Measurements from ENCODE around the gene HEPN1.
"Not testable (repeated sequence)": the region's sequence is repeated elsewhere in the genome, so short reads cannot be mapped to it uniquely, and the experiment has no call there.

Gene HEPN1

DNA sequence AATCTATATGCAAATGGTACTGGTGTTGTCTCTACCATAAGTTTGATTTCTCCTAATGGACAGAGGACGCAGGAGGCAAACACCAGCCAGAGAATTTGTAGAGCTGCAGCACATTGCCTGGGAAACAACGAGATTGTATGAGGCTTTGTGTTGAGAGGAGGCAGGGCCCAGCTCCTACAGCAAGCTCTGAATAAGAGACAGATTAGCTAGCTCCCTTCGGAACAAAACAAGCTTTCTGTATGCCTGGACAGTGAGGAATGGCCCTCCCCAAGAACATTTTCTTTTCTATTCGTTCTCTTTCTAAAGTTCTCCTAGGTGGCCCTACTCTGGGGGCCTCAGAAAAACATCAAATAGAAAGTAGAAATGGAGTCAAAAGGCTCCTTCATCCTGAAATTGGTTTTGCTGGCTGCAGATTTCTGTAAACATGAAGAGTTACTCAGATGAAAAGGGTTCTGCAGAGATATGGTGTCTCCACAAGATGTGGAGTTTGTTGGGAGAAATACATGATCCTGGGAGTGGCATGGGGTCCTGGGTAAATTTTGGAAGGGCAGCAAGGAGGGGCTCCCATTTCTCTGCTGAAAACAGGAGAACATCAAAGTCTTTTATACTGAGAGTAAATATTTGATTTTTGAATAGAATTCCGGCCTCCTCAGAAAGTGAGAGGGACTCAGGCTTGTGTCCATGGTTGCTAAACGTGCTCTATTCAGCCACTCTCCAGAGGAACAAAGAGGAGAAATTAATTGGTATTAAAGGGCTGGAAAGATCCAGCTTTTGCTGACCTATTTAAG is 23.6 kb downstream of the HEPN1 start:
- no peak for DNase-seq (ENCODE audit: low spot score)

DNA sequence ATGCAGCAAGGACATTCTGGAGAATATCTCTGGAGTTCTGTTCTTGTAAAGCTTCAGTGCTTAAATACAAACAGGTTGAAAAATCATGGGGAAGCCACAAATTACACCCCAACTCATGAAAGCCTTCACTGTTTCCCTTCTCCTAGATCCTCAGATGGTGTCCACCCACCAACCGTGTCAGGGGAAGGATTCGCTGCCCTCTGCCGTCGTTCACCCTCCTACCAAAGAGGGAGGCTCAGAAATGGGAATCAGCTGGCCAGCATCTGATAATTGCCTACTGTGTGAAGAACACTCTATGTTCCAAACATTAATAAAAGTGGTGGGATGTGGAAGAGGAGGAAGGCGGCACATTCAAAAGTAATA is 24.2 kb downstream of the HEPN1 start:
- DNase-seq (ENCODE audit: low spot score): no peak

DNA sequence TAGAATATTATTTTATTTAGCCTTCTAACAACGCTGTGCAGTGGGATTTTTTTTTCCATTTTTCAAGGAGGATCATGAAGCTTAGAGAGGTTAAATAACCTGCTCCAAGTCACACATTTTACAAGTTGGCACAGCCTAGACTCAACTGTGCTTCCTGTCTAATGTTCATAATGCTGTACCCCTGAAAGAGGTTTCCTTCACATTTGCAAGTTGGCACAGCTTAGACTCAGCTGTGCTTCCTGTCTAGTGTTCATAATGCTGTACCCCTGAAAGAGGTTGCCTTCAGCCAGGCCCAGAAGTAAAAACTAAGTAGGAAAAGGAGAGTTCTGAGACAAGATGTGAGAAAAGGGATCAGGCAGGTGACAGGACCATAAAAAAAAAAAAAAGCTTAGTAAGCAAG is 24.7 kb downstream of the HEPN1 start:
- DNase-seq (ENCODE audit: low spot score): no peak

DNA sequence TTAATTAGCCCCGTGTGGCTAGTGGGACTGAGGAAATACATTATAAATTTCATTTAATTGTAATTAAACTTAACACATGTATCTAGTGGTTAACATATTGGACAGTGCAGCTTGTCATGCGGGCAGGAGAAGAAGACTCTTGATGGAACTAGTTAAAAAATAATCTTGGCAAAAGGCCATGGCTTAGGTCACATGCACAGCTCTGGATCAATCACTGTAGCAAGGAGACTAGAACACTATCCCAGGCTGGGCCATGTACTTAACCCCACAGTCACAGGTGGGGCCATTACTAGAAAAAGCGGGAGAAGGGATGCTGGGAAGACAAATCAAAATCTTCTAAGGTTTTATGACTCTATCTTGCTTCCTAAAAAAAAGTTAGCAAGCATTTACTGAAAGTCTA is 25.5 kb downstream of the HEPN1 start:
- DNase-seq (ENCODE audit: low spot score): no peak

DNA sequence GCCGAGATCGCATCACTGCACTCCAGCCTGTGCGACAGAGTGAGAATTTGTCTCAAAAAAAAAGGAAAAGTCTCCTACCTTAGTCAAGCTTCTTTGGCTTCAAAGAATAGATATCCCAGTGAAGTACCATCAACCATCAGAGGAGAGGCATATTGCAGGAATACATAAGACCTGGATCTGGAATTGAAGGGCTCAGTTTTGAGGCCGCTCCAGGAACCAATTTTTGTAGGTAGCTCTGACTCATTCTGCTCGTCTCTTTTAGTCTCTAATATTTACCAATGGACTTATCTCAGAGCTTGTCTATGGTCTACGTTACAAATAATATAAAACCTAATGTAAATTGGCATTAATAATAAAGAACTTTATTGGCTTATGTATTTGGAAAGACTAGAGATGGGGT is 26.8 kb downstream of the HEPN1 start:
- no peak for DNase-seq (ENCODE audit: low spot score)

DNA sequence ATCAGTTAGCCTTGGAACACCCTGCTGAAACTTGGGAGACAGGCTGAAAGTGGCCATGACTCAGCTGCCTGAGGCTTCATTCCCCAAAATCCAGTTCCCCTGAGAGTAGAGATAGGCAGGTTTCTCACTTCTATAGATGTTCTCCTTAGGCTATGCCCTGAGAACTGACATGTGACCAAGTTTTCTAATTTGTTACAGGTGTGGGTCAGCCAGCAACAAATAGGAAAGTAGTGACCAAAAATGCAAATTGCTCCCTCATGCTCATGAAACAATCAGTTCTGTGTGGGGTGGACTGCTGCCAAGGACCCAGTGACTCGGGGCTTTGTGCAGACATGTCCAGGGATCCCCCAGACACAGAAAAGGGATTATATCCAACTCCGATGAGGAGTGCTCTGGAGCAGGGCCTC is 27.7 kb downstream of the HEPN1 start:
- no peak for DNase-seq (ENCODE audit: low spot score)

DNA sequence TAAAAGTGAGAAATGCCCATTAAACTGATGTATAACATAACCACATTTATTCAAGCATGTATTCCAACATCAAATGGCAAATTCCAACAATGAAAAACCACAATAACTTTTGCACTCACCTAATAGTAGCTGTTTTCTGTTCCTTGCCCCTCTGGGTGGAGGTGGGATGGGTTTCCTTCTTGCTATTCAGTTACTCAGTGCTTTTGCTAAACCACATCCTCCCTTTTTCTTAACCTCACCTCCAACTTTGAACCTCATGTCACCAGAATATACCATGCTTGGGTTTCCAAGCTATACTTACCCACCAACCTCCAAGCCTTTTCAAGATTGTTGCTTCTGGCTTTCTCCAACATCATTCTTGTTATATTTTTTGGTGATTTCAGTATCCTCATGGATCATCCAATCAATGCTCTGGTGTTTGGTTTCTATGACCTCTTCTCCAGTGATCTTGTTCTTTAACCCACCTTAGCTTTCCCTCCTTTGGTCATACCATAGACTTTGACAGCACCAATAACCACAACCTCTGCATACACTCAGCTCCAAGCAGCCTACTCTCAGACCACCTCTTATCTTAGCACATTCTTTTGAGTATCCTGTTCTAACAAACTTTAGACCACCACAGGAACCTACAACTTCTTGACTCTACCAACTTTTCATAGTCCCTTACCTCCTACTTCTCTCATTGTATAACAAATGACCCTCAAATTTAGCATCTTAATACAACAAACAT is 31.7 kb downstream of the HEPN1 start:
- no peak for DNase-seq (ENCODE audit: low spot score)

DNA sequence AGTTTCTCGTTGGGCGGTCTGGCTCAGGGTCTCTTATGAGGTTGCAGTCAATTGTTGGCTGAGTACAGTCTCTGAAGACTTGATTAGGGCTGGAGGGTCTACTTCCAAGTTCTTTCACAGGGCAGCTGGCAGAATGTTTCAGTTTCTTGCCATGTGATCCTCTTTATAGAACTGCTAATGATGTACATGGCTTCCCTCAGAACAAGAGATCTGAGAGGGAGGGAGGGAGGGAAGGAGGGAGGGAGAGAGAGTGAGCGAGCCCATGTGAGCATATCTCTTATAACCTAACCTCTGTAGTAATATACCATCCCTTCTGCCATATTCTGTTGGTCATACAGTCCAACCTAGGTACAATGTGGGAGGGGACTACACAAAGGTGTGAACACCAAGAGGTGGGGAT is 32.3 kb downstream of the HEPN1 start:
- no peak for DNase-seq (ENCODE audit: low spot score)

DNA sequence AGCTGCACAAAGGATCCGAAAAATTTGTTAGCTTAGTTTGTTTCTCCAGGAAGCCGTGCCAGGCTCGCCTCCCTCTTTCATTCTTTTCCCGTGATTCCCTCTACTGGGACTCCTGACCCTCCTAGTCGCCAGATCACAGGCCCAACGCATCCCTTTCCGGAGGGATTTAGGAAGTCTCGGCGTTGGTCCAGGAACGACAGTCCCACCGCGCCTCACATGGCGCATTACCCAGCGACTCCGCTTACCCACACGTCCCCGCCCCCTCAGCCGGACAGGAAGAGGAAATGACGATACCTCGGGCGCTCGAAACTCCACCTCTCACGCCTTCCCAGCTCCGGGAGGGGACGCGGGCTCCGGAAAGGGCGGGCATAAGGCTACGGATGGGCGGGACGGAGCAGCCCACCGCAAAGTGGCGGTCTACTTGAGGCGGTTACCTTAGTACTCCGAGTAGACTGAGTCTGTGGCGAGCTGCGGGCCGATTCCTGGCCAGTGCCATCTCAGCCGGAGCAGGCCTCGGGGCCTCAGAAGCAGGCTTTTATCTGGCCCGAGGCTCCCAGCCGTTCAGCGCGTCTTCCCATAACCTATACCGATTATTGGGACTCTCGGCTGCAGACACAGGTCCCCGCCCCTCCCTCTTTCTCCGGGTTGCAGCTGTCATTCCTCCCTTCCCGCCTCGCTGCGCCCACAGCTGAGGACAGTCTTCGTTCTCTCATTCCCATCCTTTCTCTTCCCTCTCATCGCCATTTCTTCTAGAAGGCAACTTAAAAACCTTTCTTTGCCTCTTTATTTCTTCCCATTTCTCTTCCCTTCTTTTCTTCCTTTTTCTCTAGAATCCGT is 34.9 kb downstream of the HEPN1 start, which contains the start of gene CCDC15:
CCDC15 (plus strand) TSS at position 450 of the 837 bp plus-strand sequence. CDS start 531 bp downstream, outside the sequence.
- DNase-seq (ENCODE audit: low spot score): peak; percentile 88

DNA sequence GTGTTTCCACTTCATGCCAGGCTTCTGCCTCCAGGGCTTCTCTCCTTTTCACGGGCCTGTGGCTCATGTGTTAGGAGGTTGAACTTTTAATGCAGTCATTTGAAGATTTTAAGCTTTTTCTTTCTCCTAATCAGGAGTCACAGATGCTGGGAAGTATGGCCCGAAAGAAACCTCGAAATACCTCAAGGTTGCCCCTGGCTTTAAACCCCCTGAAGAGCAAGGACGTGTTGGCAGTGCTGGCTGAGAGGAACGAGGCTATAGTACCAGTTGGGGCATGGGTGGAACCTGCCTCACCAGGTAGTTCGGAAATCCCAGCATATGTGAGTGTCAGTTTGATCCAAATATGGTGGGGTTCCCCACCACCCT is 35.5 kb downstream of the HEPN1 start:
- DNase-seq (ENCODE audit: low spot score): peak; percentile 6

DNA sequence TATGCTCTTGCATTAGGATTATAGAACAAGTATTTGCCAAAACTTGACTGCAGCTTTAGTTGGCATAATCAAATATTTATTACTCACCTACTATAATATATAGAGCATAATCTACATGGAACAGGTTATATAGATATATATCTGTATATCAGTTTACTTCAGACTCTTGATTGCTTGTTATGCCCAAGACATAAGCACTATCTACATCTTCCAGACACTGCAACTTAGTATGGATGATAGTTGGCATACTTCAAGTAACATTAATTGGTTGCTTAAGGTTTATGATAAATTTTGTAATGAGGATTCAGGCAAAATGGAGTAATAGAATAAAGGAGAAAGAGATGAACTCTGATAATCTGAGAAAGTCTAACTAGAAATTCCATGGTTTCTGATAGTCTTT is 36.0 kb downstream of the HEPN1 start:
- no peak for DNase-seq (ENCODE audit: low spot score)

DNA sequence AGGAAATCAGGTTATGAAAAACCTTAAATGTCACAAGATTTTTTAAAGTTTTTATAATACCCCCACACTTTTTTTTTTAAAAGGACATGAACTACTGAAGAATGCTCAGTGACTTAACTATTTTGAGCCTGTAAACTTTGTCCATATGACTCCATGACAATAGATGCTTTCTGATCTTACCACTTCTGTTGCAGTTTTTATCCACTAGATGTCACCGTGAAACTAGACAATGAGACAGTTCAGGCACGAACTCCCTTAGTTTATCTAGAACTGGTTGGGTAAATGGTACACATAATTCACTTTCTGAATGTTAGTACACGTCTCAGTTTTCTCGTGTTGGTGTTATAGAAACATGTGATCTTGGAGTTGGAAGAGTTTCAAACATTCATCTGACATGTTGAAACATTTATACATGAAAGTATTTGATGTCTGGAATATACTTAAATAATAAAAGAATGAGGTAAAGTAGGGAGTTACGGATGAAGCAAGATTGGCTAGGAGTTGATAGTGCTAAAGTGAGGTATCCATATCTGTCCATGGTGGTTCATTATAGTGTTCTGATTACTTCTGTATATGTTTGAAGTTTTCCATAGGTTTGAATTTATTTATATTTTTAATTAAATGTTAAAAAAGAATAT is 43.0 kb downstream of the HEPN1 start:
- DNase-seq (ENCODE audit: low spot score): peak; percentile 52

DNA sequence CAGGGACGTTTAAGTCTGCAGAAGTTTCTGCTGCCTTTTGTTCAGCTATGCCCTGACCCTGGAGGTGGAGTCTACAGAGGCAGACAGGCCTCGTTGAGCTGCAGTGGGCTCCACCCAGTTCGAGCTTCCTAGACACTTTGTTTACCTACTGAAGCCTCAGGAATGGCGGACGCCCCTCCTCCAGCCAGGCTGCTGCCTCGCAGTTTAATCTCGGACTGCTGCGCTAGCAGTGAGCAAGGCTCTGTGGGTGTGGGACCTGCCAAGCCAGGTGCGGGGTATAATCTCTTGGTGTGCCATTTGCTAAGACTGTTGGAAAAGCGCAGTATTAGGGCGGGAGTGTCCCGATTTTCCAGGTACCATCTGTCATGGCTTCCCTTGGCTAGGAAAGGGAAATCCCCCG is 49.1 kb downstream of the HEPN1 start:
- DNase-seq (ENCODE audit: low spot score): not testable (repeated sequence)

All from hematopoietic multipotent progenitor cell treated with erythropoietin and hydrocortisone succinate and interleukin-3 and kit ligand, for 17 days (in vitro differentiated cells).